ENCODE data around the gene CARMIL1.

- no peak for TF ChIP-seq POLR2AphosphoS5 (IDR thresholded peaks at IDR 0.05)
- no peak for TF ChIP-seq CTCF (IDR thresholded peaks at IDR 0.05)
- no peak for TF ChIP-seq POLR2A (IDR thresholded peaks at IDR 0.05)
Observed at GRCh38 chr6:25280344-25281074, 1.3 kb downstream of the CARMIL1 start.

Data from breast epithelium (tissue), 3 donors.